ENCODE results near the gene ZNF516. TPM values are rescaled to one million over a fixed set of nuclear protein-coding genes. Genes with fewer than 3 reads are reported as not detected.
"Not testable (repeated sequence)": the region's sequence is repeated elsewhere in the genome, so short reads cannot be mapped to it uniquely, and the experiment has no call there.

Gene ZNF516
- total RNA-seq, 2 donors from 2014 or later = 7.9 to 13.8 TPM

GRCh38 chr18:76486038-76486437 lies 9.0 kb downstream of the ZNF516 start:
- Mint-ChIP-seq H3K27ac (no peak overlapping the region), H3K36me3 (no peaks in the 10 kb centered on the region), H3K9me3 (no peaks in the 10 kb centered on the region)
- DNase-seq (ENCODE audit: low spot score in 2 of 2) = no peak
- no peak for ATAC-seq

- no peaks in the 10 kb centered on the region for H3K36me3 Mint-ChIP-seq
- DNase-seq (ENCODE audit: low spot score in 2 of 2) (no peak), ATAC-seq (no peak)
- no peaks in the 10 kb centered on the region for H3K9me3 Mint-ChIP-seq
- no peak overlapping the region for H3K27ac Mint-ChIP-seq
Observed at GRCh38 chr18:76484749-76485387, 10.2 kb downstream of the ZNF516 start.

DNA sequence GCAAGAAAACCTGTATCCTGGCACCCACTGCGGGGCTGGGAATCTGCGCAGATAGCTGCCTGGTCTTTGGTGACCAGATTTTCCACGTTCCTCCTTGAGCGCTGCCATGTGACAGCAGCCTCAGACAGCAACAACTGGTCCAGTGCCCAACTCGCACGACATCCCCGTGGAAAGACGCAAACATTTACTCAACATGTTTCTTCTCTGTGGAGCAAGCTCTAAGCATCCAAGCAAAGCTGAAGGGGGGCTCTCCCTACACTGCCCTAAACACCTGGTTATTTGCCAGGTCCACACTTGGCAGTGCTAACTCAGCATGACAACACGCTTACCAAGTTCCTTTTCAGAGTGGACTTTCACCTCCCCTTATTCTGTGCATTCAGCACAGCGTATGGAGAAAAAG lies 11.3 kb downstream of the ZNF516 start:
- DNase-seq (ENCODE audit: low spot score in 2 of 2) (no peak), ATAC-seq (no peak)
- no peaks in the 10 kb centered on the region for H3K36me3 Mint-ChIP-seq
- H3K27ac Mint-ChIP-seq = no peak overlapping the region
- no peaks in the 10 kb centered on the region for H3K9me3 Mint-ChIP-seq

- Mint-ChIP-seq H3K27ac (no peak overlapping the region), H3K9me3 (no peaks in the 10 kb centered on the region), H3K36me3 (no peaks in the 10 kb centered on the region)
- no peak for ATAC-seq
- DNase-seq (ENCODE audit: low spot score in 2 of 2) = no peak
Observed at GRCh38 chr18:76482971-76483691, 11.9 kb downstream of the ZNF516 start.

- no peaks in the 10 kb centered on the region for H3K9me3 Mint-ChIP-seq
- DNase-seq (ENCODE audit: low spot score in 2 of 2) = no peak
- no peak overlapping the region for H3K27ac Mint-ChIP-seq
- no peak for ATAC-seq
- no peaks in the 10 kb centered on the region for H3K36me3 Mint-ChIP-seq
Observed at GRCh38 chr18:76482267-76482666, 12.8 kb downstream of the ZNF516 start.

DNA sequence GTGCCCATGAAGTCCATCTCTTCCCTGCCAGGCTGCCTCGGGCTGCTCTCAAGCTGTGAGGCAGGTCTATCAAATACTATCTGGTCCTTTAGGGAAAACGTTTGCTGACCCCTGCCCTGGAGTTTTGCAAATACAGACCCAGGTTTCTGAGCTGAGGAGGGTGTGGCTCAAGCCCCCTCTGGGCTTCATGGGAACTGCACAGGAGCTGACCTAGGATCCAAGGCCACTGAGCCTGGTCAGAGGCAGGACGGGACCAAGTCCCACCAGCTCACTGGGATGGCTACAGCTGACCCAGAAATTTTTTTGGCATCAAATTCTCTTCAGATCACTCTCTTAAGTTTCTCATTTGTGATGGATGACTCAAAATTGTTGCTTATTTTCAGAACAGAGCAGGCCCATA lies 14.1 kb downstream of the ZNF516 start:
- no peak for DNase-seq (ENCODE audit: low spot score in 2 of 2)
- H3K9me3 Mint-ChIP-seq = no peaks in the 10 kb centered on the region
- no peak overlapping the region for H3K27ac Mint-ChIP-seq
- no peaks in the 10 kb centered on the region for H3K36me3 Mint-ChIP-seq
- ATAC-seq = no peak

- no peak for ATAC-seq
- Mint-ChIP-seq H3K9me3 (no peaks in the 10 kb centered on the region), H3K27ac (no peak overlapping the region), H3K36me3 (no peaks in the 10 kb centered on the region)
- no peak for DNase-seq (ENCODE audit: low spot score in 2 of 2)
Observed at GRCh38 chr18:76479351-76480238, 15.4 kb downstream of the ZNF516 start.

DNA sequence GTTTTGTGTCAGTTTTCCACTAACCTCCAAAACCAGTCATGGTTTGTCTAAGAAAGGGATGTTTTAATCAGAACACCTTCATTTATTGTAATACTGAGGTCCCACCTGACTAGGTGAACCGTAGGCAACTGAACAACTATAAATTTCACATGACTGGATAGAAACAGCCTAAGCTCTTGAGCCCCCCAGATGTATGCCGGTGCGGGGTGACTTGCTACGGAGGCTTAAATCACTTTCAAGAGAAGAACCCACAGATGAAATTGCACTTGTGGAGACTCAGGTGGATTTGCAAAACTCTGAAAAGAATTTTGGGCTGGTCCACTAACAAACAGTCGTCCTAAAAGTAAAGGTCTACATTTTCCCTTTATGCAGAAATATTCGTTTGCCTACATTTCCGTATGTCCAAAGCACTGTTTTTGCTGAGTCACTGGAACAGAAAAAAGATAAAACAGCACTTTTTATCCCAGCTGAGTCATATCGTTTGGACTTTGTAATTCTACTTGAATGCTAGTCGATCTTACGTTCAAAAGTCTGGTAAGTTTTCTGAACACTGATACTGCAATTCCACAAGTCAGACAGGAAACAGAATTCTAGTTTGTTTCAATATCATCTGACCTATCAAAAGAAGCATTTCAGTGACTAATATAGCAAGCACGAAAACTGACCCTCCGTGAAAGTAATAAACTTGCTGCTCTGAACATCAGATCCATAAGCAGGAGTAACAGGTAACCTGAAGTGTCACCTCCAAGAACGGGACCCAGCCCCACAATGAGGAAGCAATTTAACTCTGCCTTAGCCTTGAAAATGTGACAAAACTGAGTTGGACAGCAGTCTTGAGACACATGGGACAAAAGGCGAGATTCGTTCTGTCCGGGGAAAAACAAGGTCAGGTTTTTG lies 18.1 kb downstream of the ZNF516 start:
- H3K27ac Mint-ChIP-seq = peak overlapping the region in 1 of 2 donors; percentile 36
- H3K9me3 Mint-ChIP-seq = no peaks in the 10 kb centered on the region
- DNase-seq (ENCODE audit: low spot score in 2 of 2) (no peak), ATAC-seq (peak in 1 of 2 donors; percentile 24)
- no peaks in the 10 kb centered on the region for H3K36me3 Mint-ChIP-seq

- H3K27ac Mint-ChIP-seq = no peak overlapping the region
- no peaks in the 10 kb centered on the region for H3K36me3 Mint-ChIP-seq
- H3K9me3 Mint-ChIP-seq = no peaks in the 10 kb centered on the region
- DNase-seq (ENCODE audit: low spot score in 2 of 2) (no peak), ATAC-seq (no peak)
Observed at GRCh38 chr18:76475450-76476194, 19.4 kb downstream of the ZNF516 start.

- DNase-seq (ENCODE audit: low spot score in 2 of 2) (no peak), ATAC-seq (peak in 1 of 2 donors; percentile 83)
- Mint-ChIP-seq H3K9me3 (no peaks in the 10 kb centered on the region), H3K36me3 (no peaks in the 10 kb centered on the region), H3K27ac (no peak overlapping the region)
Observed at GRCh38 chr18:76474824-76475223, 20.2 kb downstream of the ZNF516 start.

- not testable (repeated sequence) for ATAC-seq; DNase-seq (ENCODE audit: low spot score in 2 of 2); H3K36me3 Mint-ChIP-seq; H3K9me3 Mint-ChIP-seq; H3K27ac Mint-ChIP-seq
Observed at GRCh38 chr18:76473521-76473920, 21.5 kb downstream of the ZNF516 start.

GRCh38 chr18:76472829-76473228 lies 22.2 kb downstream of the ZNF516 start:
- Mint-ChIP-seq H3K36me3 (no peaks in the 10 kb centered on the region), H3K9me3 (no peaks in the 10 kb centered on the region), H3K27ac (no peak overlapping the region)
- ATAC-seq (no peak), DNase-seq (ENCODE audit: low spot score in 2 of 2) (no peak)

DNA sequence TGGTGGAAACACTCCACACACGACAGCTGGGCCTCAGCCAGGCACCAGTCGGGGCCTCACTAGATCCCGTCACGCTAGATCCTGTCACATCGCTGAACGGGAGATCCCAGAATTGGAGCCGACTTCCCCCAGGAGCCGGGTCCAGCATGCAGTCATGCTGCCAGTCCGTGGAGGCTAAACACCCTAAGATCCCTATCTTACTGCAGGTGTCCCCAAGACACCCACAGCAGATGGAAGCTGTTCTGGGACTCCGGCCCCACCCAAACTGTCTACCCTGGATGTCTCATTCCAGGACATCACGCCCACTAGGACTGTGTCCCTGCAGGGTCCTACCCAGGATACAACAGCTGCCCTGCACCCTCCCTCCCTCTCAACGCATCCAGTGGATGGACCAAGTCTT lies 23.4 kb downstream of the ZNF516 start:
- no peak for ATAC-seq
- H3K27ac Mint-ChIP-seq = no peak overlapping the region

GRCh38 chr18:76468345-76469304 lies 26.4 kb downstream of the ZNF516 start:
- DNase-seq (ENCODE audit: low spot score in 2 of 2) (no peak), ATAC-seq (no peak)
- Mint-ChIP-seq H3K36me3 (no peaks in the 10 kb centered on the region), H3K27ac (peak overlapping the region in 1 of 2 donors; percentile 65), H3K9me3 (no peaks in the 10 kb centered on the region)

More for the DNA sequence above, 23.4 kb downstream of the ZNF516 start:
- Mint-ChIP-seq H3K36me3 (no peaks in the 10 kb centered on the region), H3K9me3 (no peaks in the 10 kb centered on the region)
- no peak for DNase-seq (ENCODE audit: low spot score in 2 of 2)

All from activated naive CD4-positive, alpha-beta T cell treated with anti-CD3 and anti-CD28 coated beads, Interleukin-2, amount 50 U/mL, for 72 hours (primary cell).